Daoy (cell line): ENCODE data around the gene LUZP2. TPM values are rescaled to one million over a fixed set of nuclear protein-coding genes. Genes with fewer than 3 reads are reported as not detected.

Experiments used
- DNase-seq: peaks from one replicate; pipeline ENCODE4 v3.0.0-alpha.2; 2015; ENCODE audit warnings: low read depth
- total RNA-seq: library from RNA; depleted of rRNA; stranded (reverse); fragments of >200 nt; shearing (Covaris generic); gene quantifications from 2 replicates; pipeline ENCODE4 v1.2.3, GENCODE V29; 2014

LUZP2 gene
- total RNA-seq, 1 experiment from 2014 or later: not detected

DNA sequence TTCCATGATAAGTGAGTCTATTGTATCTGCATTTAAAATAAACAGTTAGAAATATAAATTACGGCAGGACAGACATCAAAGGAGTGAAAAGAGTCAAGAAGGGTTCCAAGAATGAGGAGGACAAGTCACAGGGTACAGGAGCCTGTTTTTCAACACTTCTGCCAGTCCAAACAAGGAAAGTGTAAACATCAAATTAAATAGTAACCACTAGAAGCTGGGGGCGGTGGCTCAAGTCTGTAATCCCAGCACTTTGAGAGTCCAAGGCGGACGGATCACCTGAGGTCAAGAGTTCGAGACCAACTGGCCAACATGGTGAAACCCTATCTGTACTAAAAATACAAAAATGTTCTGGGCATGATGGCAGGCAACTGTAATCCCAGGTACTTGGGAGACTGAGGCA, 219.6 kb downstream of the LUZP2 start:
- no peak for DNase-seq

DNA sequence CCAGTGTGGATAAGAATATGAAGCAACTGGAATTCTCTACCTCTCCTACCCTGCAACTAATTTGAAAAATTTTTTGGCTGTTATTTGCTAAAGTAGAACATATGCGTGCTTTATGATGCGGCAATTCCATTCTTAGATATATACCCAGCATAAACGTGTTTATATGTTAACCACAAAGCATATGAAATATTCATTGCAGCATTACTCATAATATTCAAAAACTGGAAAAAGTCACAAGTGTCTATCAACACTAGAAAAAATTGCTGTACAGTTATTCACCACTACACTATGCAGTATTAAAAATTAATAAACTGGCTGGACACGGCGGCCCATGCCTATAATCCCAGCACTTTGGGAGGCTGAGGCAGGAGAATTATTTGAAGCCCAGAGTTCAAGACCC, 226.4 kb downstream of the LUZP2 start:
- no peak for DNase-seq

DNA sequence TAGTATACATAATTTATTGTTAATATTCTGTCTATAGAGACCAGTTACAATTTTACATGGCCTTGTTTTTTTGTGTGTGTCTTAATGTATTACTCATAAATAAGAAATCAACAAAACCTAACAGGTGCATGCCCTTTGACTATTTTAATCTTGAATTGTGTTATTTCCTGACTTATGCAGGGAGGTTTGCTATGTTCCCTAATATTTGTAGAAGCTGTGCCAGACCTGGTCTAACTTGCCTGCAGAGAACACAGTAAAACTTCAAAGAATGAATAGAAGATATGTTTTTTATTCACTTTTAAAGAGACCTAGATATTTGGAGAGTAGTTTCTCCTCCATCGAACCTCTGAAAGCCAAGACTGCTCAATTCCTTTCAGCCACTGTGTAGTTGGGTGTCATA, 234.7 kb downstream of the LUZP2 start:
- no peak for DNase-seq

DNA sequence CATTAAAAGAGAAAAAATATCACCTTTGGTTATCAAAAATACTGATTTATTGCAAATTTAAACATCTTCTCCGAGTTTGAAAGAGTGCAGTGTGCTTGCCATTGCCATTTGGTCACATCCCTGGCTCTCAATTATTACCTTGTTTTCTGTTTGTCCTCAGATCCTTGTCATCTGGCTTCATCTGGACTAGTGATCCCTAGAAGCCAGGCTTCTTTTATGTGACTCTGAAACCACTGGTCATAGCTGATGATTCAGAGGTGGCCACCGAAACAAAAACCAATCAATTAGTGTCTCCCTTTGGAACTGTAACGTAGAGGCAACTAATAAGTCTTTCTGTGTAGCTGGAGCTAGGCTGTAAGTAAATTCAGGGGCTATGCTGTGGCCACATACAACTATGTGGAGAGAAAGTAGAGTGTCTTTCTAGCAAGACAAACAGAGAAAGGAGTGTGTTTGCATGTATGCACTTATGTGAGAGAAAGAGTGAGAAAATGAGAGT, 237.9 kb downstream of the LUZP2 start:
- no peak for DNase-seq

DNA sequence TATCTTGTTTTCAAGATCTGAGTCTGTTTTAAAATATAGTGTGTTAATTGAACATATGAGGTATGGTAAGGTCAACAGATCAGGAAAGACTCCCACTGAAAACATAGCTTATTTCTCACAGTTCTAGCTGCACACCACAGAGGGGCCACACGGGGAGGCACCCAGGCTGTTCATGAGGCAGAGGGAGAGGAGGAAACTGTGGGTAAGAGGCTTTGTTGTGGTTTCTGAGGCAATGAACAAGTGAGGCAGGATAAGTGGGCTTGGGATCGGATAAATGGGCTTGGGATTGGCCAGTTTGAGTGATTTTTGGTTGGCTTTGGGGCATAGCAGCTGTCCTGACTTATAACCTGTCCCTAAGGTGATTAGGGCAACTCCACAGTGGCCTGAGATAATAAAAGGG, 242.1 kb downstream of the LUZP2 start:
- no peak for DNase-seq

DNA sequence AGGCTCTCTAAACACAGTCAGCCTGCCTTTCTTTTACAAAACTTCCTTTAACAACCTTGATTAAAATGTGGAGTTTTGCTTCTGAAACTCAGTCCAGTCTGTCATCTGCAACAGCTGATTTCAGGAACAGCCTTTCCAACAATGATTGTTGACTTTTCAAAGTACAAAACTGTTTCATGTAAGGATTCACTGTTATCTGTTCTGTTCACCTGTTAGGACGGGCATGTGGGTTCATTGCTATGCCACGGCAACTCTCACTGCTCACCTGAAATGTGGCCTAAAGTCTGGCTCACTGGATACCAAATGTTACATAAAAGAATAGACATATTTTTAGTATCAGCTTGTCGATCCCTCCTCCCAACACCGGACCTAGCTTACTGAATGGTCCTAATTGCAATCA, 242.8 kb downstream of the LUZP2 start:
- DNase-seq: no peak

DNA sequence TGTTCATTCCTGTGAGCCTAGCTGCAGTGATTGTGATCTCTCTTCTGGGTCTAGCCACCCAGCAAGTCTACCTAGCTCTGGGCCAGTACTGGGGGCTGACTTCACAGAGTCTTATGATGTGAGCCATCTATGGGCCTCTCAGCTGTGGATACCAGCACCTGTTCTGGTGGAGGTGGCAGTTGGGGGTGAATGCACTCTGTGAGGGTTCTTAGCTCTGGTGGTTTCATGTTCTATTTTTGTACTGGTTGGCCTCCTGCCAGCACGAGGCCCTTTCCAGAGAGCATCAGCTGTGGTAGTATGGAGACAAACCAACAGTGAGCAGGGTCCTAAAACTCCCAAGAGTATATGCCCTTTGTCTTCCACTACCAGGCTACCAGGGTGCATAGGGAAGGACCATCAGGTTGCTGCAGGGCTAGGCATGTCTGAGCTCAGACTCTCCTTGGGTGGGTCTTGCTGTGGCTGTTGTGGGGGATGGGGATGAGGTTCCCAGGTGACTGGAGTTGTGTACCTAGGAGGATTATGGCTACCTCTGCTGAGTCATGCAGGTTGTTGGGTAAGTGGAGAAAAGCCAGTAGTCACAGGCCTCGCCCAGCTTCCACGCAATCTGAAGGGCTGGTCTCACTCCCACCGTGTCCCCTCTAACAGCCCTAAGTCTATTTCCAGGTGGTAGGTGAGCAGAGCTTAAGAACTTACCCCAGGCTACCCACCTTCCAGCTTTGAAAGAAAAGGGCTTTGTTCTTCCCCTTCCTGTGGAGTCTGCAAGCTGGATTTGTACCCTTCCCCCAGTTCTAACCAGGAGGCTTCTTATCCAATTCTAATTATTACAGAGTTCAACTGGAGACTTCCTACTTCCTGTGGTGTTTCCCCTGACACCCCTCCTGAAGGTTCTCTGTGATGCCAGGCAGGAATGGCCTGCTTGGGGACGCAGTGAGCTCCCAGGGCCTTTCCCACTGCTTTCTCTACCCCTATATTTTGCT, 250.7 kb downstream of the LUZP2 start:
- DNase-seq: no peak

DNA sequence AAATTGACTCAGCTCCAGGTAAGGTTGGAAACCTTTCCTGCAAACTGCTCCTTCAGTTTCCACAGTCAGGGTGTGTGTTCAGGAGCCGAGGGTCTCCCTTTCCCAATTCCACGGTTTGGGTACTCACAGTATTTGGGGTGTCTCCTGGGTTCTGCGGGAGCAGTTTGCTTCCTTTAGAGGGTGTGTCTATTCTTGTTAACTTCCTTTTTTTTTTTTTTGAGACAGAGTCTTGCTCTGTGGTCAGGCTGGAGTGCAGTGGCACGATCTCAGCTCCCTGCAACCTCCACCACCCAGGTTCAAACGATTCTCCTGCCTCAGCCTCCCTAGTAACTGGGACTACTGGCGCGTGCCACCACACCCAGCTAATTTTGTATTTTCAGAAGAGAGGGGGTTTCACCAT, 251.4 kb downstream of the LUZP2 start:
- DNase-seq: no peak

DNA sequence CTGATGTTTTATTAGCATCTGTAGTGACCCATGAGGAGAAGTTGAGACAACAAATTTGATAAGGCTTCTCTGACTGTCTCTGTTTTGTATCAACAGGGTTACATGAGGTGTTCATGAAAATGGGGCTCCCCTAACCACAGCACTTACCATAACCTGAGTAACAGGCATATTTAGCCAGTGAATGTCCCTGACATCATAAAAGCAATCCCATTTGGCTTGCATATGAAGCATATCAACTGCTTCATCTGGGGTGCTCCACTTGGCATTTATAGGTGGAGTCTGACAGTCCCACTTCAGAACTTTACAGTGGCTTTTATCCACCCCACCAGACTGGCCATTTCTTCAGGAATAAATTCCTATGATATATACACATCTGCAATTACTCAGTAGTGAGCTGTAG, 257.6 kb downstream of the LUZP2 start:
- no peak for DNase-seq

DNA sequence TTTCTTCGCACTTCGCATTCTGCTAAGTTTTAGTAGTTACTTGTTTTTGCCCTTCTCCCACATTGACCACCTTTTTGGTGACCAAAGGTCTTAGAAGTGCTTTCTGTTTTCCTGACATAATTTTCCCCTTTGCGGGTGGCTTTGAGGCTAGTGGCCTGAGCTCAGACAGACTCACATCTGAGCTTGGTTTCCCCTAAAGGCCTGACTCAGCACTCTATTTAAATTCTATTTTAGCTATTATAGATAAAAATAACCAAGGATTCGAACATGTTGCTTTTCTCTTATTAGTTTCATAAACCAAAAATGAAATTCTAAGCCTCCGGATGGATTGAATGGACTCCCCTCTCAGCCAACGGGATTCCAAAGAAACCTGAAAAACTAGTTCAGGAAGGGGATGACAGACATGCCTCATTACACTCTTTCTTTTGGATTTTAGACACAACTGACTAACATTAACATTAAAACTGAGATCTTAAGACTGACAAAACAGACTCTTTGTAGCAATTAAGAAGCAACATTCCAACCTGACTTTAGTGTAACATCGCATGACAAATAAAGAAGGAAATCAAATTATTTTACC, 258.5 kb downstream of the LUZP2 start:
- DNase-seq: no peak

DNA sequence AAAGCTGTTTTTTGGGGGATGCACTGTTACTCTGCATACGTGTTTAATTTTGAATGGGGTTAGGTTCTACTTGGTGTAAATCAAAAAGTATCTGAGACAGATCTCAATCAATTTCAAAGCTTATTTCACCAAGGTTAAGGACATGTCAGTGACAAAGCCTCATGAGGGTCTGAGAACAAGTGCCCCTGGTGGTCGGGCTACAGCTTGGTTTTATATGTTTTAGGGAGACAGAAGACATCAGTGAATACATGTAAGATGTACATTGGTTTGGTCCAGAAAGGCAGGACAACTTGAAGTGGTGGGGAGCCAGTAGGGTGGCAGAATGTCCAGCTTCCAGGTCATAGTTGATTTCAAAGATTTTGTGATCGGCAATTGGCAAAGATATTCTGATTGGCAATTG, 262.9 kb downstream of the LUZP2 start:
- DNase-seq: no peak

DNA sequence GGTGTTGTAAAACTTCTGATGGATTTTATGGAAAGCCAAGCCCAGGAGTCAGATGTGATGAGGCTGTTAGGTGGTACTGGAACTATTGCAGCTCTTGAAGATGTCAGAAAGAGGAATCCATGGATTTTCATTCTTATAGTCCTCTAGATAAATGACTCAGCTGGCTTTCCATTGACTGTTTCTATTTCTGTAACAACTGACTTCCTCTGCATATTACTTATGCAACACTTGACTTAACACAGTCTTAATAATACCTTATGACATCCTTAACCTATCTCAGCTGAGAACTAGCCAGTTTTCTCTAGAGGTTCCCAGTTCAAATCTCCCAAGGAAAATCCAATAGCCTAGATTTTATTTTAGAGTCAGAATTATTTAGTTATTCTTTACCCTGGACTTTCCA, 263.8 kb downstream of the LUZP2 start:
- no peak for DNase-seq

DNA sequence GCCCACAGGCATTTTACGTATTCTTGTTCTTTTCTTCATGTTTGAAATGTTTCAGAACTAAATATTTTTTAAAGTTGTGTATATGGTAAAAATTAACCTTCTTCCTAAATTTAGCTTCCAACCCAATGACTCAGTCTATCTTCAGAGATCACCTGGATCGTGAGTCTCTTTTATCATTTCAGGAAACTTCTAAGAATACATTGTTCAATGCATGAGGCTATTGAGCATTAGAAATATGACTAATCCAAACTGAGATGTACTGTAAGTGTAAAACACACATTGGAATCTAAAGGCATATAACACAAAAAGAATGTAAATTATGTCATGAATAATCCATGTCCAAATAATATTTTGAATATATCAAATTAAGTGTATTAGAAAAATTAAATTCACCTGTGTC, 265.2 kb downstream of the LUZP2 start:
- DNase-seq: no peak

DNA sequence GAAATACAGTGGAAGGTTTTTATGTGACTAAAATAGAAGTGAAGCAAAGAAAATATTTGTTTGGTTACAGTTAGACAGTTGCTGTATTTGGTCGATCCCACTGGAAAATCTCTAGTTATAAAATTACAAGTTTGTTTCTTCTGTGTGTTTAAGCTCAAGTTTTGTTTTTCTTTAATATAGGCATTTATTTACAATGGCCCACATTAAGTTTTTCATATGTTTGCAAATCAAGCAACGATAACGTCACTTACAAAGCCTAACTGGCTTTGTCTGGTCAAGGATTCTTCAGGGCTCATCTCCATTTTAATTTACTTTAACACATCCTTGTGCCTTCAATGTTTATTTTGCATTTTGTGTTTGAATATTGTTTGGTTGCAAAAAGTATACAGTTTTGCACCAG, 270.6 kb downstream of the LUZP2 start:
- no peak for DNase-seq

DNA sequence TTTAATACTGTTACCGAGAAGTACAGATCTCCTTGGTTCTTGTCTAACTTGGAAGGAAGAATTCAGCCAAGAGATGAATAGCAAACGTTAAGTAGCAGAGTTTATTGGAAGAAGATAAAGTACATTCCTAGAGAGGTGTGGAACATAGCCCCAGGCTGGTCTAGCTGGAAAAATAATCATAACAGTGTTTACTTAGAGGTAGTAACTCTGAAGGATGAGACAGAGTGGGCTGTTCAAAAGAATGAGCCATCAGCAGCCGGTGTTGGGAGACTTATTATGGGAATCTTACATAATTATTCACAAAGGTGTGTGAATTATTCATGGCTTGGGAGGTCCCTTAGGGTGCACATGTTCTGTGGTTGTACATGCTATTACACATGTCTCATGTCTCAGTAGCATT, 276.5 kb downstream of the LUZP2 start:
- no peak for DNase-seq

DNA sequence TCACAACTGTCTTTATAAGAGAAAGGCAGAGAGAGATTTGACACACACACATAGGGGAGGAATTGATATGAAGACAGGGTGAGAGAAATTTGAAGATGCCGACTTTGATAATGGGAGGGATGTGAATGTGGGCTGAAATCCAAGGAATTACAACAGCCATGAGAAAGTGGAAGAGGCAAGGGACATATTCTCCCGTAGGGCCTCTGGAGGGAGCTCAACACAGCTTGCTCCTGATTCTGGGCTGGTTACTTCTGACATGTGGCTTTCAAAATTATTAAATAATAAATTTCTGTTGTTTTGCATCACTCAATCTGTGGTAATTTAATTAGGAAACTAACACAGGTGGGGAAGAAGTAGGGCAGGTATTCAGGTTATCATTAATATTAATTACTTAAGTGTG, 282.9 kb downstream of the LUZP2 start:
- DNase-seq: no peak

DNA sequence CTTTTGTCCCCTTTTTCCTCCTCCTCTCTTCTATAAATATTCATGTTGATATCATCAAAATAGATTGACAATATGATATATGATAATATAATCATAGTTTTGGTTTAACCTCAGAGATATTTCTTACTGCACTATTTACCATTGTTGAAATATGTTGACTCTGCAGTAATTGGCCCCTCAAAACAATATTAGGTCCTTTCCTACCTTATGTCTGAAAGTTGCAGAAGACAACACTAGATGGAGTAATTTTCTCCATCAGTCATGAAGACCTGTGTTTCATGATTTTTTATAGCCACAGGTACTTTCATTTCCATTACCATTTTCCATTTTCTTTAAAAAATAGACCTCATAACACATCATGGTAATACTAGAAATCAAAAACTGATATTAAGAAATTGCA, 284.4 kb downstream of the LUZP2 start:
- DNase-seq: no peak

DNA sequence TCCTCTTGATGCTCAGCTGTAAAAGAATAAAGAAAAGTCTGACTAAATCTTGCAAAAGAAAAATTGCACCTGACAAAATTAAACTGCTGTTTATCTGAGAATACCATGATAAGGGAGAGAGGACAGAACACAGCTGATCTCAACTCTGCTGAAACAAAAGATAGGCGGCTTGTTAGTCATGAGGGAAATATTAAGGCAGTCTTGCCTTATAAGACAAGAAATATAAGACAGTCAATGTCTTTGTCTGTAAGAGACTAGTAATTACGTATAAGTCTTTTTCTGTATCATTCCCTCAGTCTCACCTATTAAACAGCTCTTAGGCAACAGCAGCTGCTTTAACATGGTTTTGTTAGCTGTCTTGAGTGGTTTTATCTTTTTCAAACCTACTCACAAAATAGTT, 296.6 kb downstream of the LUZP2 start:
- DNase-seq: no peak

DNA sequence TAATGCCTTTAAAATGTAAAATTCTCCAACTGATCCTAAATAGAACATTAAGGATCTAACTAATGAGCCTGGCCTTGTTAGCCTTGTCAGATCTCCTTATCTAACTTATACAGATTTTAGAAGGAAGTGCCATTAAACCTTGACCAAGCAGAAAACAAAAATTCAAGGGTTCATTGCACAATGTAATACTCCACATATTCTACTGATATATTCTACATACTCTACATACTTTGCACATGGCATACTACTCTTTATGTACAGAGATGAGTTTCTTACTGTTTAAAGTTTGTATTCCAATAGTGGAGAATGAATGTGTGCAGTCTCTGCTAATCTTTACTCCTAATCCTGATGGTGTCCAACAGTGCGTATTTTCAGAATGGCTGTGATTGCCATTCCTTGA, 297.2 kb downstream of the LUZP2 start:
- no peak for DNase-seq

DNA sequence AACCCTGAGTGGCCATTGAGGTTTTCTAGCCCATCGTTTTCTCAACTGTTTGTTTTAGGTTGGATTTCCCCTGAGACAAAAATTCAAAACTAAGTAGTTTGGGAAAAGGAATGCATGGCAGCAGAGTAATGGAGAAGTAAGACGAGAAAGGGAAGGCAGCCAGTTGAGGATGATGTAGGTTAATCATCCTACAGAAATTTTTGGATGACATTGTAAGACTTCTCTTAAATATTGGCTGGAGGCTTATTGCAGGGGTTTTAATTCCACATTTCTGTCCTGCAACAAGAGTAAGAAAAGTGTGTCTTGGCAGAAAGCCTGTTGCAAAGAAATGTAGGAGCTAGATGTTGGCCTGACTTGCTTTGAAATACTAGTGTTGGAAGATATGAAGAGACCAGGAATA, 308.8 kb downstream of the LUZP2 start:
- DNase-seq: no peak

DNA sequence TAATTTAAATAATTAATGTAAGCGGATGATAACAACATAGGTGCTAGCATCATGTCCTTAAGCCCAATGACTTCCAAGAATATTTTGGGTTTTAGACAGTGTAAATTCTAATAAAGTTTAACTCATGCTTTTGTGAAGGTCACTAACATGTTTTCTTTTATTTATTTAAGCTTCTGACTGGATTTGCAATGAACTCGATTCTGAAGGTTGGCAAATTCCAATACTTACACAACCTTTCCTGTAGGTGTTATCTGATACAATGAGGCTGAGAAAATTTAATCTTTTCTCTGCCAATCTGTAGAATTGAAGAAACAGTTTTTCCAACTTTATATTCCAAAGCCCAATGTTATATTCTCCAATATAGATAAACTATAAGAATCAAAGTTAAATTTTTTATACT, 311.3 kb downstream of the LUZP2 start:
- DNase-seq: no peak

DNA sequence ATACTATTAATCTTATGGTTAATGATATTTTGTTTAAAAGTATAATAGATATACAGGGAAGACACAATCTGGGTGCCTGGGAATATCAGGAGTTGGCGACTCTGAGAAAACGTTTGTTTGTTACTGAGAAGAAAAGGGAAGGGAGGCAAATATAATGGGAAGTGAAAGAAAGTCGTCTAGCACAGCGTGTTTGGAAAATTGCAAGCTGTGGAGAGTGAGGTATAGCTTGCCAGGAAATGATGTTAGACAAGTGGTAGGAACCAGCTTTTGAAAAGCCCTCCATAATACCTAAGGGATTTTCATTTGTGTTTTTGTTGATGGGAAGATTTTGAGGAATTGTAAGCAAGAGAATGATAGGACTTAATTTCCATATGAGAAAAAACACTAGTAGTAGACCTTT, 322.2 kb downstream of the LUZP2 start:
- DNase-seq: no peak

DNA sequence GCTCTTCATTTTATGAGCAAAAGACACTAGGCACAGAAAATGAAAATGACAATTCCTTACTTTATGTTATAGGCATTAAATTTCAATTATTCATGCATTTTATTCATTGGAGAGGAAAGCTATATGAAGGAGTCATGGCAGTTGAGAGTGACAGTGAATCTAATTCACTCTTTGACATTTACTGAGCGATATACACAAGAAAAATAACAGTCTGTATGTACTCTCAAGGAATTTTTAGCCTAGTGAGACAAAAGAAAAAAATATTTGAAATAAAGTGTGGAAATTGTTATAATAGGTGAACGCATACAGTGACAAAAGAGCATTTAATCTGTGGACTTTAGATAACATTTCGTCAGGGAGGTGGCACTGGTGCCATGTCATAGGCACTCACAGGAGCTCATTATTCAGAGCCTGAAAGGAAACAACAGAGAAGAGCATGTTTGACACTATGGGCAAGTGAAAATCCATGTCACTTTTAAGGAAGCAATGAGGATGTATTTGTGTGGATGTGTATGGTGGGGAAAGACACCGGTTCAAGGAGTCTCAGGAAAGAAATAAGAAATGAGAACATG, 323.1 kb downstream of the LUZP2 start:
- no peak for DNase-seq
